Mucosa of rectum (tissue), 2 donors: ENCODE measurements around the gene SLC1A6.
"Not testable (repeated sequence)": the region's sequence is repeated elsewhere in the genome, so short reads cannot be mapped to it uniquely, and the experiment has no call there.

Experiments used
- H3K27ac ChIP-seq, 2 donors: one replicate each; pipeline ENCODE4 v1.7.0; 2013; ENCODE audit warnings: inconsistent platforms in 2 of 2, low read depth in 2 of 2, low read length in 2 of 2
- H3K27me3 ChIP-seq, 2 donors: one replicate each; pipeline ENCODE4 v1.7.0; 2013; ENCODE audit warnings: low read length in 2 of 2; ENCODE audit not compliant: control insufficient read depth in 2 of 2, insufficient read depth in 2 of 2
- H3K36me3 ChIP-seq, 2 donors: one replicate each; pipeline ENCODE4 v1.7.0; 2013; ENCODE audit warnings: low read length in 2 of 2; ENCODE audit not compliant: control insufficient read depth in 2 of 2, insufficient read depth in 2 of 2
- H3K4me1 ChIP-seq, 2 donors: one replicate each; pipeline ENCODE4 v1.7.0; 2013; ENCODE audit warnings: low read length in 2 of 2, mild to moderate bottlenecking in 1 of 2; ENCODE audit not compliant: control insufficient read depth in 2 of 2, insufficient read depth in 2 of 2
- H3K4me3 ChIP-seq, 2 donors: one replicate each; pipeline ENCODE4 v1.7.0; 2013; ENCODE audit warnings: low read length in 2 of 2
- H3K9ac ChIP-seq, 2 donors: one replicate each; pipeline ENCODE4 v1.7.0; 2013; ENCODE audit warnings: low read length in 2 of 2, low read depth in 1 of 2, mild to moderate bottlenecking in 1 of 2
- H3K9me3 ChIP-seq, 2 donors: one replicate each; pipeline ENCODE4 v1.7.0; 2013; ENCODE audit warnings: low read length in 2 of 2; ENCODE audit not compliant: control insufficient read depth in 2 of 2
- donor health status: healthy.
- donor health status: Normal muscosa, but diverticular disease.

The SLC1A6 gene

GRCh38 chr19:14961956-14962685 lies 17.5 kb downstream of the SLC1A6 start:
- no peak overlapping the region for H3K27ac ChIP-seq
- no peaks in the 10 kb centered on the region for H3K36me3 ChIP-seq
- H3K4me1 ChIP-seq, result no peaks in the 10 kb centered on the region
- peaks cover 0 to 7% of the 10 kb centered on the region in 2 donors for H3K9me3 ChIP-seq
- H3K4me3 ChIP-seq, result no peak overlapping the region
- H3K9ac ChIP-seq, result no peak overlapping the region
- no peaks in the 10 kb centered on the region for H3K27me3 ChIP-seq

GRCh38 chr19:14959263-14959662 lies 20.4 kb downstream of the SLC1A6 start:
- Histone ChIP-seq H3K36me3 (no peaks in the 10 kb centered on the region), H3K9me3 (peaks cover 0 to 7% of the 10 kb centered on the region in 2 donors), H3K9ac (no peak overlapping the region)

GRCh38 chr19:14957464-14957863 lies 22.2 kb downstream of the SLC1A6 start:
- Histone ChIP-seq H3K27ac (no peak overlapping the region), H3K9ac (no peak overlapping the region), H3K9me3 (peaks cover 0 to 7% of the 10 kb centered on the region in 2 donors), H3K4me3 (no peak overlapping the region), H3K36me3 (no peaks in the 10 kb centered on the region), H3K4me1 (no peaks in the 10 kb centered on the region), H3K27me3 (no peaks in the 10 kb centered on the region)

More at GRCh38 chr19:14959263-14959662, 20.4 kb downstream of the SLC1A6 start:
- Histone ChIP-seq H3K27ac (no peak overlapping the region), H3K27me3 (no peaks in the 10 kb centered on the region), H3K4me3 (no peak overlapping the region), H3K4me1 (no peaks in the 10 kb centered on the region)

GRCh38 chr19:14954071-14954655 lies 25.5 kb downstream of the SLC1A6 start:
- no peaks in the 10 kb centered on the region for H3K36me3 ChIP-seq
- no peaks in the 10 kb centered on the region for H3K4me1 ChIP-seq
- no peaks in the 10 kb centered on the region for H3K27me3 ChIP-seq
- H3K9ac ChIP-seq, result no peak overlapping the region
- H3K9me3 ChIP-seq, result no peaks in the 10 kb centered on the region
- no peak overlapping the region for H3K27ac ChIP-seq
- no peak overlapping the region for H3K4me3 ChIP-seq

- Histone ChIP-seq H3K27ac (no peak overlapping the region), H3K36me3 (no peaks in the 10 kb centered on the region), H3K9me3 (no peaks in the 10 kb centered on the region), H3K4me1 (no peaks in the 10 kb centered on the region), H3K27me3 (no peaks in the 10 kb centered on the region), H3K9ac (no peak overlapping the region), H3K4me3 (no peak overlapping the region)
These were observed 26.9 kb downstream of the SLC1A6 start for GRCh38 chr19:14952767-14953166.

GRCh38 chr19:14950421-14950820 lies 29.2 kb downstream of the SLC1A6 start:
- Histone ChIP-seq H3K4me3 (no peak overlapping the region), H3K9me3 (no peaks in the 10 kb centered on the region), H3K9ac (no peak overlapping the region), H3K27me3 (no peaks in the 10 kb centered on the region), H3K27ac (no peak overlapping the region), H3K4me1 (no peaks in the 10 kb centered on the region), H3K36me3 (no peaks in the 10 kb centered on the region)

- H3K27me3 ChIP-seq, result no peaks in the 10 kb centered on the region
- no peak overlapping the region for H3K9ac ChIP-seq
- no peak overlapping the region for H3K4me3 ChIP-seq
- H3K4me1 ChIP-seq, result no peaks in the 10 kb centered on the region
- H3K9me3 ChIP-seq, result no peaks in the 10 kb centered on the region
- H3K27ac ChIP-seq, result no peak overlapping the region
- no peaks in the 10 kb centered on the region for H3K36me3 ChIP-seq
These were observed 29.8 kb downstream of the SLC1A6 start for GRCh38 chr19:14949876-14950275.

- not testable (repeated sequence) for H3K36me3 ChIP-seq, H3K4me3 ChIP-seq, H3K9ac ChIP-seq, H3K27me3 ChIP-seq, H3K4me1 ChIP-seq, H3K27ac ChIP-seq, H3K9me3 ChIP-seq
These were observed 30.3 kb downstream of the SLC1A6 start for GRCh38 chr19:14949413-14949812.

GRCh38 chr19:14944456-14944855 lies 35.2 kb downstream of the SLC1A6 start:
- no peak overlapping the region for H3K27ac ChIP-seq
- H3K4me3 ChIP-seq, result no peak overlapping the region
- no peaks in the 10 kb centered on the region for H3K4me1 ChIP-seq
- H3K9me3 ChIP-seq, result no peaks in the 10 kb centered on the region
- H3K36me3 ChIP-seq, result no peaks in the 10 kb centered on the region
- no peaks in the 10 kb centered on the region for H3K27me3 ChIP-seq
- no peak overlapping the region for H3K9ac ChIP-seq

- H3K9ac ChIP-seq, result no peak overlapping the region
- no peaks in the 10 kb centered on the region for H3K27me3 ChIP-seq
- H3K36me3 ChIP-seq, result no peaks in the 10 kb centered on the region
- no peaks in the 10 kb centered on the region for H3K4me1 ChIP-seq
- H3K4me3 ChIP-seq, result no peak overlapping the region
- no peak overlapping the region for H3K27ac ChIP-seq
- H3K9me3 ChIP-seq, result no peaks in the 10 kb centered on the region
These were observed 36.1 kb downstream of the SLC1A6 start for GRCh38 chr19:14943601-14944000.
